H1 (cell line): Measurements from ENCODE around the gene METTL21A. TPM values are rescaled to one million over a fixed set of nuclear protein-coding genes. Genes with fewer than 3 reads are reported as not detected.

ENCODE experiments used
- CTCF ChIA-PET: fragments of 300-600 bp; sonication (Branson Sonifier 250); formaldehyde crosslinking; loops from one replicate; lab custom pipeline; 2021; ENCODE audit not compliant: partially characterized antibody; lab: Charles Lee
- POLR2A ChIA-PET: fragments of 300-600 bp; sonication (Branson Sonifier 250); formaldehyde crosslinking; loops from one replicate; lab custom pipeline; 2021; ENCODE audit warnings: inconsistent platforms; ENCODE audit not compliant: partially characterized antibody; lab: Charles Lee
- DNase-seq, 2 experiments: peaks; one replicate each; pipeline versions ENCODE4 v3.0.0 to v3.0.0-alpha.2; 2010 to 2022; ENCODE audit warnings: low spot score in 2 of 2, low read depth in 1 of 2, mixed read lengths in 1 of 2
- FAIRE-seq: peaks from 2 replicates; lab custom pipeline; 2011; peaks lifted over from hg19 to GRCh38; lab: Jason Lieb, UNC
- H2AFZ ChIP-seq: 2 replicates; pipeline ENCODE4 v1.8.1; 2012; ENCODE audit warnings: low read length, inconsistent platforms
- H2AK5ac ChIP-seq: 2 replicates; pipeline ENCODE4 v1.6.1; 2013; ENCODE audit warnings: low read depth, low read length
- H2BK120ac ChIP-seq: replicated peaks from 2 replicates; pipeline ENCODE3; 2013; ENCODE audit warnings: low read depth, low read length, inconsistent platforms
- H2BK12ac ChIP-seq: 2 replicates; pipeline ENCODE4 v1.6.1; 2013; ENCODE audit warnings: low read depth, low read length
- H2BK15ac ChIP-seq: 2 replicates; pipeline ENCODE4 v1.6.1; 2013; ENCODE audit warnings: low read length
- H2BK20ac ChIP-seq: 2 replicates; pipeline ENCODE4 v1.6.1; 2013; ENCODE audit warnings: low read length
- H2BK5ac ChIP-seq: 2 replicates; pipeline ENCODE4 v1.6.1; 2013; ENCODE audit warnings: low read depth, low read length
- H3K14ac ChIP-seq: 2 replicates; pipeline ENCODE4 v1.6.1; 2013; ENCODE audit warnings: inconsistent platforms; ENCODE audit not compliant: insufficient read length
- H3K18ac ChIP-seq: 2 replicates; pipeline ENCODE4 v1.6.1; 2013; ENCODE audit warnings: low read length; ENCODE audit errors: extremely low read depth
- H3K23ac ChIP-seq: 2 replicates; pipeline ENCODE4 v1.6.1; 2013; ENCODE audit warnings: inconsistent platforms; ENCODE audit not compliant: insufficient read length
- H3K23me2 ChIP-seq: 2 replicates; pipeline ENCODE4 v1.6.1; 2013; ENCODE audit warnings: low read depth, low read length
- H3K27ac ChIP-seq: 2 replicates; pipeline ENCODE4 v1.6.1; 2011; ENCODE audit warnings: low read depth, low read length, inconsistent platforms
- H3K27me3 ChIP-seq, 4 experiments: replicated peaks in 1 of 4; 1 replicate in 1 of 4; 2 replicates in 3 of 4; pipeline versions ENCODE4 v1.6.1 to v1.8.1; 2011 to 2013; ENCODE audit warnings: low read length in 3 of 4, mild to moderate bottlenecking in 3 of 4, inconsistent platforms in 2 of 4, mixed read lengths in 2 of 4, moderate library complexity in 1 of 4; ENCODE audit not compliant: control insufficient read depth in 3 of 4, insufficient read depth in 3 of 4; ENCODE audit errors: extremely low read depth in 1 of 4
- H3K36me3 ChIP-seq, 4 experiments: 2 replicates each; pipeline versions ENCODE4 v1.6.1 to v1.8.1; 2011 to 2013; ENCODE audit warnings: mild to moderate bottlenecking in 4 of 4, low read length in 3 of 4, moderate library complexity in 2 of 4, control low read depth in 1 of 4, inconsistent platforms in 1 of 4; ENCODE audit not compliant: insufficient read depth in 4 of 4, control insufficient read depth in 2 of 4
- H3K4ac ChIP-seq: replicated peaks from 2 replicates; pipeline ENCODE3; 2013; ENCODE audit warnings: low read length, low read depth, mixed read lengths, inconsistent platforms; ENCODE audit not compliant: insufficient read length
- H3K4me1 ChIP-seq, 4 experiments: replicated peaks in 1 of 4; 1 replicate in 1 of 4; 2 replicates in 3 of 4; pipeline versions ENCODE4 v1.6.1 to v1.8.1; 2011 to 2013; ENCODE audit warnings: low read length in 3 of 4, inconsistent platforms in 2 of 4, mixed read lengths in 1 of 4; ENCODE audit not compliant: insufficient read depth in 4 of 4, control insufficient read depth in 3 of 4
- H3K4me2 ChIP-seq, 2 experiments: 2 replicates each; pipeline versions ENCODE4 v1.6.1 to v1.8.1; 2011 to 2013; ENCODE audit warnings: low read depth in 2 of 2, low read length in 2 of 2, control low read depth in 1 of 2, inconsistent platforms in 1 of 2, mild to moderate bottlenecking in 1 of 2; ENCODE audit not compliant: insufficient read depth in 1 of 2
- H3K4me3 ChIP-seq, 4 experiments: fragments of 200-600, 300-600 bp in 1 of 4; sonication (generic), shearing (Covaris generic), sonication (Bioruptor Twin) in 1 of 4; 2 replicates each; pipeline versions ENCODE4 v1.5.1 to v1.8.1; 2011 to 2016; ENCODE audit warnings: low read length in 4 of 4, low read depth in 3 of 4, control low read depth in 2 of 4, inconsistent platforms in 2 of 4, mild to moderate bottlenecking in 2 of 4, mixed read lengths in 1 of 4, moderate library complexity in 1 of 4; ENCODE audit not compliant: insufficient read depth in 2 of 4; ENCODE audit errors: extremely low read depth in 1 of 4
- H3K56ac ChIP-seq: replicated peaks from 2 replicates; pipeline ENCODE3; 2013; ENCODE audit warnings: low read depth, mild to moderate bottlenecking, mixed read lengths, low read length, inconsistent platforms; ENCODE audit not compliant: insufficient read length
- H3K79me1 ChIP-seq: 2 replicates; pipeline ENCODE4 v1.6.1; 2013; ENCODE audit warnings: low read depth, low read length, control low read depth
- H3K79me2 ChIP-seq, 2 experiments: 2 replicates each; pipeline versions ENCODE4 v1.6.1 to v1.8.1; 2012 to 2013; ENCODE audit warnings: low read length in 2 of 2, mild to moderate bottlenecking in 2 of 2, inconsistent platforms in 1 of 2; ENCODE audit not compliant: insufficient read depth in 2 of 2, control insufficient read depth in 1 of 2
- H3K9ac ChIP-seq, 4 experiments: replicated peaks in 1 of 4; 1 replicate in 1 of 4; 2 replicates in 3 of 4; pipeline versions ENCODE4 v1.6.1 to v1.8.1; 2011 to 2013; ENCODE audit warnings: low read depth in 3 of 4, low read length in 3 of 4, control low read depth in 2 of 4, mild to moderate bottlenecking in 2 of 4, moderate library complexity in 2 of 4, inconsistent platforms in 1 of 4; ENCODE audit errors: extremely low read depth in 1 of 4
- H3K9me3 ChIP-seq, 2 experiments: 2 replicates each; pipeline versions ENCODE4 v1.6.1 to v1.8.1; 2012 to 2013; ENCODE audit warnings: mild to moderate bottlenecking in 2 of 2, moderate library complexity in 2 of 2, control low read depth in 1 of 2, inconsistent platforms in 1 of 2, low read depth in 1 of 2, low read length in 1 of 2, mixed read lengths in 1 of 2; ENCODE audit not compliant: insufficient read depth in 2 of 2
- H4K20me1 ChIP-seq, 2 experiments: replicated peaks in 1 of 2; 2 replicates each; pipeline versions ENCODE3 to v1.8.1; 2011 to 2013; ENCODE audit warnings: inconsistent platforms in 2 of 2, low read length in 2 of 2, mild to moderate bottlenecking in 1 of 2; ENCODE audit not compliant: insufficient read depth in 2 of 2, control insufficient read depth in 1 of 2
- H4K5ac ChIP-seq: 2 replicates; pipeline ENCODE4 v1.6.1; 2013; ENCODE audit warnings: low read length, low read depth, mixed read lengths, inconsistent platforms; ENCODE audit not compliant: insufficient read length
- H4K8ac ChIP-seq: 2 replicates; pipeline ENCODE4 v1.8.0; 2013; ENCODE audit warnings: mild to moderate bottlenecking, moderate library complexity, low read length, inconsistent platforms; ENCODE audit not compliant: insufficient read depth; ENCODE audit errors: extremely low read depth
- H4K91ac ChIP-seq: replicated peaks from 2 replicates; pipeline ENCODE3; 2013; ENCODE audit warnings: low read length, mixed read lengths, inconsistent platforms; ENCODE audit not compliant: insufficient read length
- CBX8 ChIP-seq: fragments of 300-800, 300-1000 bp; sonication (generic); IDR thresholded peaks from 2 replicates; pipeline ENCODE4 v1.7.1; 2016; ENCODE audit warnings: low read depth, low read length, borderline replicate concordance
- CHD1 ChIP-seq: IDR thresholded peaks from 2 replicates; pipeline ENCODE4 v1.6.1; 2012; ENCODE audit warnings: low read depth, low read length, improper control_type of control experiment
- E2F6 ChIP-seq: IDR thresholded peaks from 2 replicates; pipeline ENCODE4 v1.6.1; 2012; ENCODE audit warnings: inconsistent platforms
- FOSL1 ChIP-seq: IDR thresholded peaks from 2 replicates; pipeline ENCODE4 v1.6.1; 2011; ENCODE audit warnings: mild to moderate bottlenecking, low read depth, low read length, moderate library complexity; ENCODE audit not compliant: insufficient read depth
- GABPA ChIP-seq: IDR thresholded peaks from 2 replicates; pipeline ENCODE4 v1.6.1; 2011; ENCODE audit warnings: mild to moderate bottlenecking, low read length, moderate library complexity, borderline replicate concordance; ENCODE audit not compliant: insufficient read depth
- HDAC2 ChIP-seq, 2 experiments: fragments of 300-600 bp in 1 of 2; sonication (generic) in 1 of 2; IDR thresholded peaks; 2 replicates each; pipeline ENCODE4 v1.6.1; 2011 to 2012; ENCODE audit warnings: low read depth in 2 of 2, low read length in 2 of 2, mild to moderate bottlenecking in 2 of 2, moderate library complexity in 2 of 2, borderline replicate concordance in 1 of 2, inconsistent platforms in 1 of 2
- JUN ChIP-seq: IDR thresholded peaks from 2 replicates; pipeline ENCODE4 v1.6.1; 2011; ENCODE audit warnings: low read depth, mild to moderate bottlenecking, improper control_type of control experiment, low read length
- KDM4A ChIP-seq: IDR thresholded peaks from one replicate; pipeline ENCODE4 v1.7.1; 2012; ENCODE audit warnings: low read depth, mild to moderate bottlenecking, moderate library complexity, low read length, inconsistent platforms; ENCODE audit not compliant: severe bottlenecking
- NANOG ChIP-seq: IDR thresholded peaks from 2 replicates; pipeline ENCODE4 v1.6.1; 2011; ENCODE audit warnings: low read length, low read depth, mild to moderate bottlenecking, inconsistent platforms; ENCODE audit not compliant: insufficient read depth, poor library complexity, severe bottlenecking
- PHF8 ChIP-seq: fragments of 200-600 bp; sonication (generic); conservative IDR thresholded peaks from 2 replicates; pipeline ENCODE4 v1.7.1; 2012; ENCODE audit warnings: low read depth, mild to moderate bottlenecking, inconsistent platforms, low read length, moderate library complexity
- POU5F1 ChIP-seq: IDR thresholded peaks from 2 replicates; pipeline ENCODE4 v1.6.1; 2011; ENCODE audit warnings: low read depth, mild to moderate bottlenecking, low read length, moderate library complexity
- RNF2 ChIP-seq: fragments of 200-900, 300-1000 bp; sonication (generic); IDR thresholded peaks from 2 replicates; pipeline ENCODE4 v1.7.1; 2016; ENCODE audit warnings: borderline replicate concordance, low read depth, mild to moderate bottlenecking, antibody characterized with exemption, low read length; ENCODE audit not compliant: poor library complexity, severe bottlenecking; ENCODE audit errors: missing control alignments
- ZNF274 ChIP-seq: IDR thresholded peaks from 2 replicates; pipeline ENCODE4 v1.7.0; 2012; ENCODE audit warnings: low read length, borderline replicate concordance; ENCODE audit errors: extremely low read depth
- polyA plus RNA-seq, 7 experiments: library from polyadenylated mRNA; depleted of rRNA in 3 of 7; stranded (reverse) in 5 of 7; unstranded in 2 of 7; fragments of >200 nt in 5 of 7; fragments of 200-250 nt in 2 of 7; gene quantifications; 1 replicate in 5 of 7; 2 replicates in 1 of 7; 4 replicates in 1 of 7; pipeline versions ENCODE4 v1.2.1 to v1.2.3, GENCODE V29; 2011 to 2013; ENCODE audit warnings: missing spikeins in 2 of 7, mixed read lengths in 2 of 7
- total RNA-seq: library from RNA; stranded (reverse); fragmentation: NEBNext Ultra II Directional; extraction: Animal tissue kit (Norgen Biotek cat#: 25700); gene quantifications from 2 replicates; pipeline ENCODE4 v1.2.1, GENCODE V29; 2021

Gene METTL21A
- total and polyA plus RNA-seq, 2 of the 8 experiments (the other 6 are each of a cell fraction or from before 2014, with no cell fraction given): 36.2 to 55.0 TPM

GRCh38 chr2:207599636-207600035 is 25.6 kb downstream of the METTL21A start:
- H3K79me2 ChIP-seq: no peaks in the 10 kb centered on the region
- no peak overlapping the region for H4K8ac ChIP-seq
- no peaks in the 10 kb centered on the region for H3K4me1 ChIP-seq
- no peak overlapping the region for H3K18ac ChIP-seq
- CTCF ChIA-PET: interaction anchor here (0.7 to 1.3 kb wide), 2 partner anchors 473 to 582 kb away, joined by 3 read pairs; no protein-coding TSS in a partner anchor
- POLR2A ChIA-PET: no interaction called here
- no peaks in the 10 kb centered on the region for H3K9me3 ChIP-seq
- H2AFZ ChIP-seq: no peak overlapping the region
- no peak overlapping the region for H2BK20ac ChIP-seq
- peaks cover 0 to 1% (median 0%) of the 10 kb centered on the region in 4 experiments; a peak in 1 of 7 replicates for H3K27me3 ChIP-seq
- H2BK12ac ChIP-seq: no peak overlapping the region
- no peak overlapping the region for H3K23ac ChIP-seq
- no peak overlapping the region for H2BK15ac ChIP-seq
- H4K5ac ChIP-seq: no peak overlapping the region
- H3K36me3 ChIP-seq: peaks cover 0 to 37% (median 2%) of the 10 kb centered on the region in 4 experiments; a peak in 2 of 8 replicates
- no peak overlapping the region for H4K91ac ChIP-seq
- DNase-seq (no peak), FAIRE-seq (no peak)
- H3K23me2 ChIP-seq: no peaks in the 10 kb centered on the region; the same call in 1 of the 2 replicates
- no peaks in the 10 kb centered on the region for H3K79me1 ChIP-seq
- H3K4me2 ChIP-seq: no peak overlapping the region
- H2BK120ac ChIP-seq: no peak overlapping the region
- no peak overlapping the region for H2AK5ac ChIP-seq
- no peak overlapping the region for H3K56ac ChIP-seq
- H3K4me3 ChIP-seq: no peak overlapping the region
- H3K4ac ChIP-seq: no peak overlapping the region
- H3K14ac ChIP-seq: no peak overlapping the region
- no peak overlapping the region for H3K27ac ChIP-seq
- no peak overlapping the region for H3K9ac ChIP-seq
- H2BK5ac ChIP-seq: no peak overlapping the region
- H4K20me1 ChIP-seq: peaks cover 0 to 1% of the 10 kb centered on the region in 2 experiments
- TF ChIP-seq CBX8 (no peak), E2F6 (no peak), JUN (no peak), FOSL1 (no peak), HDAC2 (IDR thresholded peaks at IDR 0.05; ENCODE audit: borderline replicate concordance in 1 of 2, low read depth in 2 of 2, low read length in 2 of 2) (no peak), RNF2 (no peak), GABPA (no peak), KDM4A (no peak), ZNF274 (no peak), PHF8 (no peak), POU5F1 (no peak), NANOG (no peak), CHD1 (no peak)
